ENCODE data around the gene EYA2. TPM values are rescaled to one million over a fixed set of nuclear protein-coding genes. Genes with fewer than 3 reads are reported as not detected.
A peak's percentile ranks its signal among the peaks of the same experiment; 100 is the strongest.

Gene EYA2
- total RNA-seq, 1 experiment from 2014 or later: 0.74 TPM

- no peak overlapping the region for H2AFZ ChIP-seq (ENCODE audit: low read length)
- Mint-ChIP-seq H3K4me1 (peaks cover 6 to 8% of the 10 kb centered on the region in 2 experiments), H3K36me3 (ENCODE audit: insufficient read depth in 1 of 3, low read depth in 3 of 3) (no peaks in the 10 kb centered on the region), H3K27me3 (ENCODE audit: low read depth) (peaks cover 2% of the 10 kb centered on the region; the same call in 1 of the 2 replicates), H3K27ac (peak overlapping the region; percentile 10 to 70 (median 37); a peak in 5 of 7 replicates), H3K4me3 (no peak overlapping the region; a peak in 1 of 5 replicates), H3K9me3 (no peaks in the 10 kb centered on the region)
- H2BK5ac ChIP-seq (ENCODE audit: insufficient read length, low read length): no peak overlapping the region
- H3K14ac ChIP-seq (ENCODE audit: insufficient read depth, low read length): no peak overlapping the region
- H3K23me2 ChIP-seq (ENCODE audit: insufficient read length, low read depth, low read length, poor library complexity, severe bottlenecking): no peaks in the 10 kb centered on the region
- H3K4me1 ChIP-seq (ENCODE audit: insufficient read depth, low read length): no peaks in the 10 kb centered on the region
- H3K56ac ChIP-seq (ENCODE audit: insufficient read length, low read depth, low read length): no peak overlapping the region
- peak overlapping the region; percentile 33 for H3K18ac ChIP-seq (ENCODE audit: insufficient read length, low read depth, low read length)
- no peaks in the 10 kb centered on the region for H4K20me1 ChIP-seq (ENCODE audit: control insufficient read depth, insufficient read depth, insufficient read length)
- no peak overlapping the region for H3K27ac ChIP-seq (ENCODE audit: insufficient read length, low read depth, low read length)
- no peak overlapping the region for H2BK120ac ChIP-seq (ENCODE audit: low read depth, low read length, poor library complexity, severe bottlenecking)
- peak overlapping the region; percentile 89 for H3T11ph ChIP-seq (ENCODE audit: low read length)
- H3K9ac ChIP-seq (ENCODE audit: extremely low read depth, insufficient read length, low read length): no peak overlapping the region
- DNase-seq: peak; percentile 87
- H3K4ac ChIP-seq (ENCODE audit: low read depth, low read length): no peak overlapping the region; the same call in 1 of the 2 replicates
- TF ChIP-seq CTCF (conservative IDR thresholded peaks at IDR 0.05): no peak
- no peak overlapping the region for H2AK5ac ChIP-seq (ENCODE audit: insufficient read length, low read length)
- no peaks in the 10 kb centered on the region for H3K79me1 ChIP-seq (ENCODE audit: insufficient read depth, low read depth, low read length, poor library complexity, severe bottlenecking)
- no peak overlapping the region for H4K5ac ChIP-seq (ENCODE audit: insufficient read length, low read depth, low read length)
- no peak overlapping the region for H2BK12ac ChIP-seq (ENCODE audit: insufficient read length, low read depth, low read length)
- no peak overlapping the region for H4K8ac ChIP-seq (replicated peaks; ENCODE audit: insufficient read length, low read depth, low read length)
- no peaks in the 10 kb centered on the region for H3K27me3 ChIP-seq (ENCODE audit: insufficient read depth, low read length)
- no peaks in the 10 kb centered on the region for H3K9me3 ChIP-seq (ENCODE audit: control insufficient read depth, low read depth, low read length)
- H3K4me2 ChIP-seq (ENCODE audit: insufficient read depth, insufficient read length, low read length): no peak overlapping the region
- H4K91ac ChIP-seq (ENCODE audit: insufficient read length, low read depth, low read length): no peak overlapping the region
- no CpG with 5 or more reads among the region's 4 CpGs for WGBS (ENCODE audit: extremely low coverage, insufficient read length, low lambda C conversion rate)
- no peak overlapping the region for H3K23ac ChIP-seq (ENCODE audit: insufficient read length, low read depth, low read length)
- H3K79me2 ChIP-seq (ENCODE audit: insufficient read depth, low read length): no peaks in the 10 kb centered on the region
- H2BK20ac ChIP-seq (ENCODE audit: low read depth, low read length, poor library complexity, severe bottlenecking): no peak overlapping the region
- H2BK15ac ChIP-seq (ENCODE audit: low read depth, low read length): no peak overlapping the region
Observed at GRCh38 chr20:46970937-46971630, 76.4 kb downstream of the EYA2 start.
